Measurements from ENCODE around the gene SDCCAG8. TPM values are rescaled to one million over a fixed set of nuclear protein-coding genes. Genes with fewer than 3 reads are reported as not detected.

Gene SDCCAG8
- total RNA-seq, 1 experiment from 2014 or later, result 194 TPM

GRCh38 chr1:243227622-243228021 is 28.2 kb upstream of the SDCCAG8 start:
- DNase-seq (no peak), ATAC-seq (no peak)
- no TSS peak for BruUV-seq (replicated peaks)
- no peaks in the 10 kb centered on the region for H3F3A ChIP-seq (ENCODE audit: low read length, unreplicated experiment)
- no peak overlapping the region for H3K4me2 ChIP-seq (ENCODE audit: low read length)
- no peak overlapping the region for H3K4me3 ChIP-seq (ENCODE audit: low read length)
- POLR2A ChIA-PET (ENCODE audit: unreplicated experiment), result no interaction called here
- TF ChIP-seq EZH2phosphoT487 (IDR thresholded peaks at IDR 0.05; ENCODE audit: borderline replicate concordance, low read length) (no peak), EZH2 (IDR thresholded peaks at IDR 0.05; ENCODE audit: low read length, unreplicated experiment) (no peak), CTCF (conservative IDR thresholded peaks at IDR 0.05; ENCODE audit: low read depth, low read length) (no peak)
- peaks cover 51% of the 10 kb centered on the region for H3K36me3 ChIP-seq (ENCODE audit: low read depth, low read length)
- H3K9me3 ChIP-seq (ENCODE audit: low read length), result peaks cover 23% of the 10 kb centered on the region
- no peaks in the 10 kb centered on the region for H3K4me1 ChIP-seq (ENCODE audit: insufficient read depth, low read length)
- H3K27ac ChIP-seq (ENCODE audit: low read length), result no peak overlapping the region
- no peak overlapping the region for H2AFZ ChIP-seq (ENCODE audit: low read length)
- peaks cover 74% of the 10 kb centered on the region for H3K79me2 ChIP-seq (ENCODE audit: low read length)
- H3K9ac ChIP-seq (ENCODE audit: low read length), result no peak overlapping the region
- H3K9me2 ChIP-seq (replicated peaks; ENCODE audit: low read length), result no peaks in the 10 kb centered on the region
- CTCF ChIA-PET, result interaction anchor here (0.5 kb wide), 1 partner anchor 815 kb away, joined by 4 read pairs; no protein-coding TSS in a partner anchor
- H3K27me3 ChIP-seq (ENCODE audit: low read length), result no peaks in the 10 kb centered on the region
- H4K20me1 ChIP-seq (ENCODE audit: low read length), result 0 out of 2 replicates have a peak, but pooled peaks cover 16% of the 10 kb centered on the region
- intact Hi-C loops (cut with micrococcal nuclease), result no loop called here

- TF ChIP-seq EZH2 (IDR thresholded peaks at IDR 0.05; ENCODE audit: low read length, unreplicated experiment), result no peak
- no peak for TF ChIP-seq CTCF (conservative IDR thresholded peaks at IDR 0.05; ENCODE audit: low read depth, low read length)
- no peak for TF ChIP-seq EZH2phosphoT487 (IDR thresholded peaks at IDR 0.05; ENCODE audit: borderline replicate concordance, low read length)
- H3K4me1 ChIP-seq (ENCODE audit: insufficient read depth, low read length), result no peaks in the 10 kb centered on the region
- ChIA-PET POLR2A (ENCODE audit: unreplicated experiment) (no interaction called here), CTCF (no interaction called here)
- no peaks in the 10 kb centered on the region for H3F3A ChIP-seq (ENCODE audit: low read length, unreplicated experiment)
- DNase-seq, result no peak
- H3K27me3 ChIP-seq (ENCODE audit: low read length), result no peaks in the 10 kb centered on the region
- peaks cover 87% of the 10 kb centered on the region for H3K79me2 ChIP-seq (ENCODE audit: low read length)
- H3K4me2 ChIP-seq (ENCODE audit: low read length), result no peak overlapping the region
- H3K9me3 ChIP-seq (ENCODE audit: low read length), result peaks cover 23% of the 10 kb centered on the region
- no peak overlapping the region for H3K4me3 ChIP-seq (ENCODE audit: low read length)
- no peak overlapping the region for H2AFZ ChIP-seq (ENCODE audit: low read length)
- no TSS peak for BruUV-seq (replicated peaks)
- intact Hi-C loops (cut with micrococcal nuclease), result no loop called here
- 0 out of 2 replicates have a peak, but pooled peaks cover 18% of the 10 kb centered on the region for H4K20me1 ChIP-seq (ENCODE audit: low read length)
- H3K36me3 ChIP-seq (ENCODE audit: low read depth, low read length), result peaks cover 53% of the 10 kb centered on the region
- no peak overlapping the region for H3K27ac ChIP-seq (ENCODE audit: low read length)
- no peaks in the 10 kb centered on the region for H3K9me2 ChIP-seq (replicated peaks; ENCODE audit: low read length)
- no peak overlapping the region for H3K9ac ChIP-seq (ENCODE audit: low read length)
- no peak for ATAC-seq
Observed at GRCh38 chr1:243229526-243229925, 26.3 kb upstream of the SDCCAG8 start.

- Histone ChIP-seq H3K4me1 (ENCODE audit: insufficient read depth, low read length) (no peaks in the 10 kb centered on the region), H3K4me2 (ENCODE audit: low read length) (no peak overlapping the region), H3F3A (ENCODE audit: low read length, unreplicated experiment) (no peaks in the 10 kb centered on the region), H4K20me1 (ENCODE audit: low read length) (0 out of 2 replicates have a peak, but pooled peaks cover 23% of the 10 kb centered on the region), H3K9me3 (ENCODE audit: low read length) (peaks cover 23% of the 10 kb centered on the region), H3K4me3 (ENCODE audit: low read length) (no peak overlapping the region), H3K27me3 (ENCODE audit: low read length) (no peaks in the 10 kb centered on the region), H3K79me2 (ENCODE audit: low read length) (peaks cover 90% of the 10 kb centered on the region), H3K9me2 (replicated peaks; ENCODE audit: low read length) (no peaks in the 10 kb centered on the region), H3K9ac (ENCODE audit: low read length) (no peak overlapping the region), H3K27ac (ENCODE audit: low read length) (no peak overlapping the region), H2AFZ (ENCODE audit: low read length) (no peak overlapping the region), H3K36me3 (ENCODE audit: low read depth, low read length) (peaks cover 45% of the 10 kb centered on the region)
- intact Hi-C loops (cut with micrococcal nuclease), result no loop called here
- CTCF ChIA-PET, result no interaction called here
- DNase-seq, result peak; percentile 58
- POLR2A ChIA-PET (ENCODE audit: unreplicated experiment), result no interaction called here
- no peak for TF ChIP-seq CTCF (conservative IDR thresholded peaks at IDR 0.05; ENCODE audit: low read depth, low read length)
- TF ChIP-seq EZH2phosphoT487 (IDR thresholded peaks at IDR 0.05; ENCODE audit: borderline replicate concordance, low read length), result no peak
- no peak for TF ChIP-seq EZH2 (IDR thresholded peaks at IDR 0.05; ENCODE audit: low read length, unreplicated experiment)
- BruUV-seq (replicated peaks), result no TSS peak
- ATAC-seq, result no peak
Observed at GRCh38 chr1:243230914-243231313, 24.9 kb upstream of the SDCCAG8 start.
